ENCODE data around the gene FAM149A.
A peak's percentile ranks its signal among the peaks of the same experiment; 100 is the strongest.

Gene FAM149A

DNA sequence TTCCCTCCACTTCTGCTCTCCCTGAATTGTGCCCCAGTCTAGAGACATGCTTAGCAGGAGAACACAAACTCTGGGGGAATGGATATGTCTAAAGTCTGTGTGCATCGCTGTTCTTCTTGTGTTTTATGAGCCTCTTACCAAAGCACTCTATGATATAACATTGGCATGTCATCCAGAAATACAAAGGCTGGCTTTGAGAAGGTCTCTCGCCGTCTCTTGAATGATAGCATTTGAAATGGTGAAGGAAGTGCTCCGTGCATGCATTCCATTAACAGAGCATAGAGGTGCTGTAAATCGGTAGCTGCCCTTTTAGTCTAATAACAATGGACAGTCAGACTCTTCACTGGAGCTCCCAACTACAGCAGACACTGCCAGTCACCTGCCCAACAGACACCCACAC, 7.1 kb upstream of the FAM149A start:
- Histone ChIP-seq H3K27me3 (peaks cover 0 to 2% (median under 1%) of the 10 kb centered on the region in 11 experiments; a peak in 6 of 22 replicates), H3K4me1 (no peaks in the 10 kb centered on the region), H3K36me3 (no peaks in the 10 kb centered on the region)

GRCh38 chr4:186102931-186103330, 1.6 kb upstream of the FAM149A start:
- Histone ChIP-seq H3K36me3 (no peaks in the 10 kb centered on the region), H4K20me1 (peaks cover 0 to 13% (median 7%) of the 10 kb centered on the region in 11 experiments; a peak in 6 of 22 replicates), H3K4me2 (no peak overlapping the region), H3K4me1 (peaks cover 8 to 15% (median 10%) of the 10 kb centered on the region in 10 experiments; a peak in 19 of 20 replicates), H3K9ac (no peak overlapping the region), H3K4me3 (no peak overlapping the region), H3K27ac (no peak overlapping the region), H3K27me3 (peaks cover 52 to 58% (median 56%) of the 10 kb centered on the region in 11 experiments), H3K9me3 (replicated peaks in 1 of 11) (no peaks in the 10 kb centered on the region)
- no peak for TF ChIP-seq Cebpa-rat (IDR thresholded peaks at IDR 0.05)

More for the DNA sequence above, 7.1 kb upstream of the FAM149A start:
- Histone ChIP-seq H3K9ac (no peak overlapping the region), H3K4me2 (no peak overlapping the region), H3K27ac (no peak overlapping the region), H3K4me3 (no peak overlapping the region), H3K9me3 (replicated peaks in 1 of 11) (no peaks in the 10 kb centered on the region; a peak in 1 of 22 replicates), H4K20me1 (no peaks in the 10 kb centered on the region)
- TF ChIP-seq Cebpa-rat (IDR thresholded peaks at IDR 0.05): no peak

GRCh38 chr4:186104890-186105646, 564 bp downstream of the FAM149A start:
- Histone ChIP-seq H3K9ac (peak overlapping the region in 10 of 11 experiments; percentile 43 to 75 (median 60); a peak in 18 of 22 replicates), H3K27me3 (peaks cover 52 to 64% (median 62%) of the 10 kb centered on the region in 11 experiments), H3K4me1 (peaks cover 8 to 15% (median 10%) of the 10 kb centered on the region in 10 experiments; a peak in 19 of 20 replicates), H3K4me3 (peak overlapping the region; percentile 54 to 72 (median 62)), H3K36me3 (no peaks in the 10 kb centered on the region), H4K20me1 (peaks cover 0 to 13% (median 7%) of the 10 kb centered on the region in 11 experiments; a peak in 6 of 22 replicates), H3K9me3 (replicated peaks in 1 of 11) (no peaks in the 10 kb centered on the region), H3K4me2 (peak overlapping the region; percentile 94 to 99 (median 96)), H3K27ac (no peak overlapping the region)
- no peak for TF ChIP-seq Cebpa-rat (IDR thresholded peaks at IDR 0.05)

DNA sequence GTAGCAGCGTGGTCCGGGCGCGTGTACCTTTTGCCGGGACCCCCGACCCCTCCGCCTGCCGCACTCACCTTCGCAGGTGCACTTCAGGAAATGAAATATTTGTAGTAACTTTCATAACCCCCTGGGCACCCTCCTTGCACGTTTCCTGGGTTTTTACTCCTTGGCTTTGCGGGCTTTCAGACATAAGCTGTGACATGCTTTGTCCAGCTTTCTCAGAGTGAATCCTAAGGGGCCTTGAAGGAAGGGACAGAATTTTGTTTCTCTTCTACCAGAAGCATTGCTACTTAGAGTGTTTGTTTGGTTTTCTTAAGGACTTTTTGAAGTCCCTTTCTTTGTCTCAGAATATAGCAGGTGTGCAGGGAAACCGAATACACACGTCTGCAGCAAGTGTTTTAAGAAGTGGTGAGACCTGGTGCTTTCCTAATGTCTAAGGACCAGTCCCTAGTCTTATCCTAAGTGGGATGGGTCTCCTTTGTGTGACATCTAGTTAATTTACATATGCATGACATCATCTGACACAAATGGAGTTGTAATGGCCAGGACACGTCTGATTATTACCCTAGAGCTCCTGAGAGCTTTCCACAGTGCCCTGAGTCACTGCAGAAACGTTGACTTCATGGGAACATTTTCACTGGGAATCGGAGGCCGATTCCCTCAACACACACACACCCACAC, 1.3 kb downstream of the FAM149A start:
- Histone ChIP-seq H3K4me2 (peak overlapping the region; percentile 94 to 99 (median 96)), H3K9me3 (replicated peaks in 1 of 11) (no peaks in the 10 kb centered on the region), H3K4me3 (peak overlapping the region; percentile 54 to 72 (median 62); a peak in 19 of 20 replicates), H4K20me1 (peaks cover 0 to 13% (median 7%) of the 10 kb centered on the region in 11 experiments; a peak in 6 of 22 replicates), H3K36me3 (no peaks in the 10 kb centered on the region), H3K27me3 (peaks cover 52 to 64% (median 62%) of the 10 kb centered on the region in 11 experiments), H3K9ac (peak overlapping the region in 6 of 11 experiments; percentile 57 to 75 (median 61); a peak in 6 of 22 replicates), H3K4me1 (peaks cover 8 to 15% (median 10%) of the 10 kb centered on the region in 10 experiments; a peak in 19 of 20 replicates), H3K27ac (no peak overlapping the region)
- no peak for TF ChIP-seq Cebpa-rat (IDR thresholded peaks at IDR 0.05)

GRCh38 chr4:186107947-186108346, 3.4 kb downstream of the FAM149A start:
- Histone ChIP-seq H3K27me3 (peaks cover 50 to 57% (median 56%) of the 10 kb centered on the region in 11 experiments), H4K20me1 (peaks cover 0 to 13% (median 7%) of the 10 kb centered on the region in 11 experiments; a peak in 6 of 22 replicates), H3K4me1 (peaks cover 8 to 15% (median 10%) of the 10 kb centered on the region in 10 experiments; a peak in 19 of 20 replicates), H3K4me2 (no peak overlapping the region), H3K36me3 (no peaks in the 10 kb centered on the region), H3K27ac (no peak overlapping the region), H3K9me3 (replicated peaks in 1 of 11) (no peaks in the 10 kb centered on the region), H3K9ac (no peak overlapping the region), H3K4me3 (no peak overlapping the region)
- no peak for TF ChIP-seq Cebpa-rat (IDR thresholded peaks at IDR 0.05)

DNA sequence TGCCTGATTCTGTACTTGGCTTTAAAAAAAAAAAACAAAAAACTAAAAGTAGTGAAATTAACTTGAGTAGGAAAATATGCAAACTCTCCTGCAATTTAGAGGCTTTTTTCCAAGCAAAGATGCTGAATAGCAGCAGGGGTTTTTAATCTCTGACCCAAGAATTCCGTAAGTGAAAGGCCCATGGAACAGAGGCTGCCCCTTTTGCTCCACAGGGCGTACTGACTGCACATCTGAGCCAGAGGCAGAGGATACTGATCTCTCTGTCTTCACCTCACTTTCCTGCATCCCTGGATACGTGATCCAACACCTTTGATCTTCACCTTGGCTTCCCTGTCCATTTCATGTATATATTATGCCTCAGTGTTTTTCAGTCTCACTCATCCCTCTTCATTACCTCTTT, 3.9 kb downstream of the FAM149A start:
- no peaks in the 10 kb centered on the region for H3K36me3 ChIP-seq
- no peak overlapping the region for H3K4me2 ChIP-seq
- H3K9me3 ChIP-seq (replicated peaks in 1 of 11): no peaks in the 10 kb centered on the region
- peaks cover 0 to 13% (median 7%) of the 10 kb centered on the region in 11 experiments; a peak in 6 of 22 replicates for H4K20me1 ChIP-seq
- no peak for TF ChIP-seq Cebpa-rat (IDR thresholded peaks at IDR 0.05)
- H3K9ac ChIP-seq: no peak overlapping the region
- H3K27me3 ChIP-seq: peaks cover 46 to 53% (median 51%) of the 10 kb centered on the region in 11 experiments
- H3K27ac ChIP-seq: no peak overlapping the region
- H3K4me1 ChIP-seq: peaks cover 8 to 15% (median 10%) of the 10 kb centered on the region in 10 experiments; a peak in 19 of 20 replicates
- no peak overlapping the region for H3K4me3 ChIP-seq

- Histone ChIP-seq H3K36me3 (no peaks in the 10 kb centered on the region), H3K9ac (no peak overlapping the region)
Measured at GRCh38 chr4:186109245-186109644, 4.7 kb downstream of the FAM149A start.

GRCh38 chr4:186116697-186117096, 12.2 kb downstream of the FAM149A start:
- no peak overlapping the region for H3K4me2 ChIP-seq

More at GRCh38 chr4:186109245-186109644, 4.7 kb downstream of the FAM149A start:
- Histone ChIP-seq H3K4me3 (no peak overlapping the region), H3K27me3 (peaks cover 37 to 44% (median 43%) of the 10 kb centered on the region in 11 experiments), H3K4me1 (peaks cover 8 to 15% (median 10%) of the 10 kb centered on the region in 10 experiments; a peak in 19 of 20 replicates), H4K20me1 (peaks cover 0 to 13% (median 7%) of the 10 kb centered on the region in 11 experiments; a peak in 6 of 22 replicates), H3K9me3 (replicated peaks in 1 of 11) (no peaks in the 10 kb centered on the region), H3K4me2 (no peak overlapping the region), H3K27ac (no peak overlapping the region)
- no peak for TF ChIP-seq Cebpa-rat (IDR thresholded peaks at IDR 0.05)

GRCh38 chr4:186118582-186118981, 14.1 kb downstream of the FAM149A start:
- H3K4me3 ChIP-seq: no peak overlapping the region
- no peak overlapping the region for H3K9ac ChIP-seq
- no peaks in the 10 kb centered on the region for H3K27me3 ChIP-seq
- H3K27ac ChIP-seq: no peak overlapping the region
- H3K4me1 ChIP-seq: no peaks in the 10 kb centered on the region
- no peak for TF ChIP-seq Cebpa-rat (IDR thresholded peaks at IDR 0.05)
- H3K36me3 ChIP-seq: no peaks in the 10 kb centered on the region
- no peaks in the 10 kb centered on the region for H4K20me1 ChIP-seq
- H3K4me2 ChIP-seq: no peak overlapping the region
- no peaks in the 10 kb centered on the region for H3K9me3 ChIP-seq (replicated peaks in 1 of 11)

More at GRCh38 chr4:186116697-186117096, 12.2 kb downstream of the FAM149A start:
- no peak overlapping the region for H3K27ac ChIP-seq
- no peaks in the 10 kb centered on the region for H3K9me3 ChIP-seq (replicated peaks in 1 of 11)
- no peaks in the 10 kb centered on the region for H3K36me3 ChIP-seq
- no peaks in the 10 kb centered on the region for H4K20me1 ChIP-seq
- no peaks in the 10 kb centered on the region for H3K4me1 ChIP-seq
- H3K9ac ChIP-seq: no peak overlapping the region
- H3K4me3 ChIP-seq: no peak overlapping the region
- H3K27me3 ChIP-seq: no peaks in the 10 kb centered on the region
- TF ChIP-seq Cebpa-rat (IDR thresholded peaks at IDR 0.05): peak in 2 of 11 experiments; percentile 37 to 76; a peak in 2 of 22 replicates
